Suppressor macrophage treated with lipopolysaccharide for 1 hour (primary cell): ENCODE measurements around the gene SPEG.
"Not testable (repeated sequence)": the region's sequence is repeated elsewhere in the genome, so short reads cannot be mapped to it uniquely, and the experiment has no call there.

ENCODE experiments used
- DNase-seq, 3 donors: peaks; one replicate each; pipeline ENCODE4 v3.0.0-alpha.2; 2020 to 2022

The SPEG gene

DNA sequence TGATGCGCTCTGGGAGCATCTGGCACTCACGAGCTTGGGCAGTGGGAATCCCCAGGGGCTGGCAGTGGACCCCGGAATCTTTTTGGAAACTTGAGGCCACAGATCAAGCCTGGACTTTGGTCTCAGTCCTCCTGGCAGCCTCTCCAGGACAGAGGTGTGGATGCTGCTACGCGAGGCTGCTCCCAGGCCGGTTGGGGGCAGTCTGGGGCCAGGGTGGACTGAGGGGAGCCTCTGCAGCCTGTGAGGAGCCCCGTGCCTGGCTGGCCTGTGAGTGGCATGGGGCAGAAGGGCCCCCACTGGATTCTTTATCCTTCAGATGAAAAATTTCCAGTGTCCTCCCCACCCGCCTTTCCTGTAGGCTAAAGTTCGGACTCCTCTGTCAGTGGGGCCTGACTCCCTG, 29.2 kb upstream of the SPEG start:
- no peak for DNase-seq

GRCh38 chr2:219405958-219406860, 28.4 kb upstream of the SPEG start:
- no peak for DNase-seq

DNA sequence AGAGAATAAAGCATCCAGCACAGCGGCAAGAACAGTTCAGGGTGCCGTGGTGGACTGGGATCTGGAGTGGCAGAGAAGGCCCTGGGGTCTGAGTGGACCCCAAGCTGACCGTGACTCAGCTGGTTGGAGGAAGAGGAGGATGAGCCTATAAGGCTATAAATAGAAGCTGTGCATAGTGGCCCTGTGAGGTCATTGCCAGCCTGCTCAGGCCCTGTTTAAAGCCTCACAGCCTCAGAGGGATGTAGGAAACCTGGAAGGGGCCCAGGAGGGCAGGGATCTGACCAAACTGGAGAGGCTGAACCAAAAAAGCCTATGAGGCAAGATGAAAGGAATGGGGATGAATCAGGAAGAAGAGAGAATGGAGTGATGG, 27.8 kb upstream of the SPEG start:
- DNase-seq, result no peak

GRCh38 chr2:219407343-219407742, 27.3 kb upstream of the SPEG start:
- DNase-seq, result not testable (repeated sequence)

GRCh38 chr2:219408204-219408603, 26.4 kb upstream of the SPEG start:
- no peak for DNase-seq

GRCh38 chr2:219408631-219409030, 26.0 kb upstream of the SPEG start:
- no peak for DNase-seq

DNA sequence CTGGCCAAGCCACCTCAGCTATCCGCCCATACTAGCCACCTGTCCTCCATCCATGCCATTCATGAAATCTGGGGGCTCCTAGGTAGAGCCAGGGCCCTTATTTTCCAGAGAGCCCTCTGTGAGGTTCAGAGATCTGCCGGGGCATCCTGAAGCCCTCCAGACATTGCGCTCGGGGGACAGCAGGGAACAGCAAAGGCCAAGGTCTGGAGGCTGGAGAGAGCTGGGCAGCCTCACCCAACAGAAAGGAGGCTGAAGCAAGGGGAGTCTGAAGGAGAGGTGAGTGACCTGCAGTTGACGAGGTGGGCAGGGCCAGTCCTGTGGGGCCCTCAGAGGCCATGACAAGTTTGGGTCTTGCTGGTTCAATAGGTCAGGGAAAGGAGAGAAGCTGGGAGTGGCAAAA, 25.0 kb upstream of the SPEG start:
- no peak for DNase-seq

GRCh38 chr2:219410390-219410789, 24.3 kb upstream of the SPEG start:
- DNase-seq, result no peak

GRCh38 chr2:219414857-219415256, 19.8 kb upstream of the SPEG start:
- no peak for DNase-seq

- no peak for DNase-seq
These were observed 18.9 kb upstream of the SPEG start for GRCh38 chr2:219415580-219416234.

GRCh38 chr2:219416235-219416602, 18.4 kb upstream of the SPEG start:
- DNase-seq, result no peak

GRCh38 chr2:219416938-219417337, 17.7 kb upstream of the SPEG start:
- DNase-seq, result no peak

DNA sequence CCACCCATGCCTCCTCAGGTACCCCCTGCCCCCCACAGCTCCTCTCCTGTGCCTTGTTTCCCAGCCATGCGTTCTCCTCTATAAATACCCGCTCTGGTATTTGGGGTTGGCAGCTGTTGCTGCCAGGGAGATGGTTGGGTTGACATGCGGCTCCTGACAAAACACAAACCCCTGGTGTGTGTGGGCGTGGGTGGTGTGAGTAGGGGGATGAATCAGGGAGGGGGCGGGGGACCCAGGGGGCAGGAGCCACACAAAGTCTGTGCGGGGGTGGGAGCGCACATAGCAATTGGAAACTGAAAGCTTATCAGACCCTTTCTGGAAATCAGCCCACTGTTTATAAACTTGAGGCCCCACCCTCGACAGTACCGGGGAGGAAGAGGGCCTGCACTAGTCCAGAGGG, 17.3 kb upstream of the SPEG start:
- no peak for DNase-seq

DNA sequence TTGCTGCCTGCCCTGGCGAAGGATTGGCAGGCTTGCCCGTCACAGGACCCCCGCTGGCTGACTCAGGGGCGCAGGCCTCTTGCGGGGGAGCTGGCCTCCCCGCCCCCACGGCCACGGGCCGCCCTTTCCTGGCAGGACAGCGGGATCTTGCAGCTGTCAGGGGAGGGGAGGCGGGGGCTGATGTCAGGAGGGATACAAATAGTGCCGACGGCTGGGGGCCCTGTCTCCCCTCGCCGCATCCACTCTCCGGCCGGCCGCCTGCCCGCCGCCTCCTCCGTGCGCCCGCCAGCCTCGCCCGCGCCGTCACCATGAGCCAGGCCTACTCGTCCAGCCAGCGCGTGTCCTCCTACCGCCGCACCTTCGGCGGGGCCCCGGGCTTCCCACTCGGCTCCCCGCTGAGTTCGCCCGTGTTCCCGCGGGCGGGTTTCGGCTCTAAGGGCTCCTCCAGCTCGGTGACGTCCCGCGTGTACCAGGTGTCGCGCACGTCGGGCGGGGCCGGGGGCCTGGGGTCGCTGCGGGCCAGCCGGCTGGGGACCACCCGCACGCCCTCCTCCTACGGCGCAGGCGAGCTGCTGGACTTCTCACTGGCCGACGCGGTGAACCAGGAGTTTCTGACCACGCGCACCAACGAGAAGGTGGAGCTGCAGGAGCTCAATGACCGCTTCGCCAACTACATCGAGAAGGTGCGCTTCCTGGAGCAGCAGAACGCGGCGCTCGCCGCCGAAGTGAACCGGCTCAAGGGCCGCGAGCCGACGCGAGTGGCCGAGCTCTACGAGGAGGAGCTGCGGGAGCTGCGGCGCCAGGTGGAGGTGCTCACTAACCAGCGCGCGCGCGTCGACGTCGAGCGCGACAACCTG, 16.3 kb upstream of the SPEG start, which contains the start of gene DES:
Gene DES, plus strand, starts transcription at position 223 of the 857 bp plus-strand sequence. Its CDS starts 86 bp downstream, at position 309.
- no peak for DNase-seq

DNA sequence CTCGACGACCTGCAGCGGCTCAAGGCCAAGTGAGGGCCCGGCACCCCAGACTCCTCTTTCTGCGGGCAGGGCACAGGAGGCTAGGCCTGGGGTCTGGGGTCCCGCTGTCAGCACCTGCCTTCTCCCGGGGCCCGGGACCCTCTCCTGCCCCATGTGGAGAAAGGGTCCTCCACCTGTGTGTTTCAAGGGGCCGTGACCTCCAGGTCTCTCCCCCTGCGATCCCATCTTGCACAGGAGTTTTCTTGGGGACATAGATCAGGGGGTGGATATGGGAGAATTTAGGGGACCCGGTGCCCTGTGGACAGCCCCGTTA, 15.7 kb upstream of the SPEG start:
- DNase-seq, result no peak

- DNase-seq, result no peak
These were observed 15.1 kb upstream of the SPEG start for GRCh38 chr2:219419331-219420197.

GRCh38 chr2:219420687-219421086, 14.0 kb upstream of the SPEG start:
- DNase-seq, result no peak

DNA sequence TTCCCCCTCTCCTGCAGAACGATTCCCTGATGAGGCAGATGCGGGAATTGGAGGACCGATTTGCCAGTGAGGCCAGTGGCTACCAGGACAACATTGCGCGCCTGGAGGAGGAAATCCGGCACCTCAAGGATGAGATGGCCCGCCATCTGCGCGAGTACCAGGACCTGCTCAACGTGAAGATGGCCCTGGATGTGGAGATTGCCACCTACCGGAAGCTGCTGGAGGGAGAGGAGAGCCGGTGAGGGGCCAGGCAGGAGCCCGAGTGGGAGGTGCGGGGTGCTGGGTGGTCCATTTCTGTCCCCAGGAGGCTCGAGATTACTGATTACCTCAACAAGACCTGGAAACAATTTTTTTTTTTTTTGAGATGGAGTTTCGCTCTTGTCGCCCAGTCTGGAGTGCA, 13.3 kb upstream of the SPEG start:
- DNase-seq, result no peak

DNA sequence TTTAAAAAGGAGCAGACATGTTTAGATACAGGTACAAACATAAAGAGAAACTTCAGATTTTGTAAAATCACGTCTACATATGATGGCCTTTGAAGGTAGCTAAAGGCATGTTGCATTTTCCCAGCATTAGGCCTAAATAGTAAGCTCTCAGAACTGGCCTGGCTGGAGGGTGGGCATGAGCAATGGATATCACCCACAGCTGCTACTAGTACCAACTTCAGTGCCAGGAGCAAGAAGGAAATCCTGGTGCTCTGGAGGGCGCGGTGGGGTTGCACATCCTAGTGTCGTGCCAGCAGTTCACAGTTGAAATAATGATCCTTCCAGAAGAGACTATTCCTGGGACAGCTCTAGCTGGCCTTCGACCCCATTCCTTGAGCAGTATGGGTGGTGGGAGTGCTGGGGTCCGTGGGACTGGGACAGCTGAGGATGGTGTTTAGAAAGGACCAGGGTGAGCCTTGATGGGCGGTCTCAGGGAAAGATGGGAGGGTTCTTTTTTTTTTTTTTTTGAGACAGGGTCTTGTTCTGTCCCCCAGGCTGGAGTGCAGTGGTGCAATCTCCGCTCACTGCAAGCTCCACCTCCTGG, 11.6 kb upstream of the SPEG start:
- DNase-seq, result no peak

DNA sequence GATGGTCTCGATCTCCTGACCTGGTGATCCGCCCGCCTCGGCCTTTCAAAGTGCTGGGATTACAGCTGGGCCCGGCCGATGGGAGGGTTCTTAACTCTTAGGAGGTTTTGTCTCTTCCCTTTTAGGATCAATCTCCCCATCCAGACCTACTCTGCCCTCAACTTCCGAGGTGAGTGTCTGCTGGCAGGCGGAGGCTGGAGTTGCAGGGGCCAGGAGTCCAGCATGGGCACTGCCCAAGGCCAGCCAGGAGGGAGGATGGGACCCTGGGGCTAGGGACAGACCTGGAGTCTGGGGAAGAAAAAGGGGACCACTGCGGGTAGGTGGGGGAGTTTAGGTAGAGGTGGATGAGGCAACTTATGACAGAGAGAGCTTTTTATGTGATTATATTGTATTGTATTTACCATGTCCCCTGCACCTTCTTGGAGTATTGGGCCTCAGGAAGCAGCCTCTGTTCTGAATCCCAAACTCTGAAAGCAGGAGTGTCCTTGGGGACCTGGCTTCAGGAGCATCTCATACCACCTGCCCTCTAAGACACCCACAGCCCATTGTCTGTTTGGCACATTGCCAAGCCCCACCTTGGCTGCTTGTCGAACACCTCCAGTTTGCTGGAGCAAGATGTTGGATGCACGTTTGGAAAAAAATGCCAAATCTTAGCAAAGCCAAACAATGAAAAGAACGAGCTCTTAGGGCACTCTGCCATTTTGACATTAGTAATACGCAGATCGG, 10.8 kb upstream of the SPEG start:
- DNase-seq, result no peak

- DNase-seq, result no peak
These were observed 9.2 kb upstream of the SPEG start for GRCh38 chr2:219425238-219426067.
